K562 (cell line): ENCODE data around the gene CPLX1. TPM values are rescaled to one million over a fixed set of nuclear protein-coding genes. Genes with fewer than 3 reads are reported as not detected.

Experiments used
- ATAC-seq: fragments of 200-7000 bp; cut with Tn5 transposase; 3 replicates; pipeline ENCODE4 v1.9.1; 2020; ENCODE audit warnings: moderate library complexity
- BruUV-seq: library from RNA; stranded (reverse); fragments of 400-500 nt; replicated peaks from 2 replicates; lab custom pipeline; 2021; lab: Mats Ljungman, UMichigan
- CTCF ChIA-PET: fragments of 300-600 bp; formaldehyde crosslinking; extraction: SDS; loops from one replicate; lab custom pipeline; 2021; ENCODE audit warnings: low intra/inter-chr PET ratio; lab: Yijun Ruan, JAX
- POLR2A ChIA-PET: fragments of 300-600, 350-650 bp; sonication (Branson Sonifier 250); formaldehyde crosslinking; extraction: SDS; loops from one replicate; lab custom pipeline; 2021; ENCODE audit warnings: antibody characterized with exemption, inconsistent platforms; lab: Yijun Ruan, JAX
- DNase-seq, 4 experiments: peaks; one replicate each; pipeline versions ENCODE4 v3.0.0 to v3.0.0-alpha.2; 2011 to 2018; ENCODE audit warnings: low spot score in 3 of 4, mixed read lengths in 3 of 4; ENCODE audit errors: extremely low read depth in 1 of 4
- FAIRE-seq: peaks from 2 replicates; lab custom pipeline; 2011; peaks lifted over from hg19 to GRCh38; lab: Jason Lieb, UNC
- H2AFZ ChIP-seq: 2 replicates; pipeline ENCODE4 v1.6.0; 2011; ENCODE audit warnings: low read depth, low read length, control low read depth, inconsistent platforms
- H3K27ac ChIP-seq: fragments of 200-600 bp; 3 replicates; pipeline ENCODE4 v1.8.0; 2011; ENCODE audit warnings: low read depth, mild to moderate bottlenecking, control low read depth, inconsistent platforms, low read length, moderate library complexity, mixed read lengths; ENCODE audit errors: extremely low read depth
- H3K27me3 ChIP-seq, 2 experiments: fragments of 300-600 bp in 1 of 2; 2 replicates in 1 of 2; 3 replicates in 1 of 2; pipeline versions ENCODE4 v1.6.0 to v1.8.0; 2011; ENCODE audit warnings: inconsistent platforms in 2 of 2, low read length in 2 of 2, mild to moderate bottlenecking in 1 of 2, mixed read lengths in 1 of 2, moderate library complexity in 1 of 2; ENCODE audit not compliant: control insufficient read depth in 2 of 2, insufficient read depth in 2 of 2
- H3K36me3 ChIP-seq: fragments of 300-600 bp; 3 replicates; pipeline ENCODE4 v1.8.0; 2011; ENCODE audit warnings: mild to moderate bottlenecking, low read length, inconsistent platforms; ENCODE audit not compliant: control insufficient read depth, insufficient read depth
- H3K4me1 ChIP-seq, 2 experiments: fragments of 200-600 bp in 1 of 2; replicated peaks in 1 of 2; 2 replicates in 1 of 2; 3 replicates in 1 of 2; pipeline versions ENCODE4 v1.5.1 to v1.8.0; 2011; ENCODE audit warnings: inconsistent platforms in 2 of 2, low read length in 2 of 2, mild to moderate bottlenecking in 1 of 2, mixed read lengths in 1 of 2, moderate library complexity in 1 of 2; ENCODE audit not compliant: control insufficient read depth in 2 of 2, insufficient read depth in 2 of 2
- H3K4me2 ChIP-seq: 2 replicates; pipeline ENCODE4 v1.6.1; 2011; ENCODE audit warnings: low read length, control low read depth, inconsistent platforms, mixed read lengths; ENCODE audit not compliant: insufficient read depth
- H3K4me3 ChIP-seq: fragments of 200-600 bp; sonication (generic), shearing (Covaris generic); 2 replicates; pipeline ENCODE4 v1.5.1; 2016; ENCODE audit warnings: control low read depth, inconsistent platforms
- H3K79me2 ChIP-seq: fragments of 200-600 bp; 3 replicates; pipeline ENCODE4 v1.8.0; 2011; ENCODE audit warnings: low read length, inconsistent platforms; ENCODE audit not compliant: control insufficient read depth, insufficient read depth
- H3K9ac ChIP-seq, 2 experiments: 2 replicates each; pipeline versions ENCODE4 v1.6.0 to v1.6.1; 2011; ENCODE audit warnings: low read depth in 2 of 2, low read length in 2 of 2, control low read depth in 1 of 2, inconsistent platforms in 1 of 2, mild to moderate bottlenecking in 1 of 2, mixed read lengths in 1 of 2; ENCODE audit not compliant: insufficient read depth in 1 of 2
- H3K9me1 ChIP-seq: one replicate; pipeline ENCODE4 v1.6.0; 2011; ENCODE audit warnings: inconsistent platforms, mild to moderate bottlenecking, low read length, moderate library complexity; ENCODE audit not compliant: control insufficient read depth, insufficient read depth
- H3K9me3 ChIP-seq: replicated peaks from 2 replicates; pipeline ENCODE4 v1.5.1; 2011; ENCODE audit warnings: low read depth, low read length, inconsistent platforms; ENCODE audit not compliant: control insufficient read depth, insufficient read depth
- H4K20me1 ChIP-seq: replicated peaks from 2 replicates; pipeline ENCODE4 v1.6.1; 2011; ENCODE audit warnings: low read length, inconsistent platforms, mixed read lengths; ENCODE audit not compliant: control insufficient read depth, insufficient read depth
- HMG20A ChIP-seq: fragments of 450-650 bp; formaldehyde crosslinking; conservative IDR thresholded peaks from 2 replicates; pipeline ENCODE4 v1.4.0; 2020; ENCODE audit warnings: mild to moderate bottlenecking, mixed read lengths
- HNRNPL ChIP-seq: fragments of 200-400 bp; formaldehyde crosslinking; IDR thresholded peaks from 2 replicates; pipeline ENCODE4 v1.6.1; 2017; ENCODE audit warnings: low read depth, mild to moderate bottlenecking, low read length
- KLF13 ChIP-seq: fragments of 450-650 bp; IDR thresholded peaks from 2 replicates; pipeline ENCODE4 v1.6.1; 2016; ENCODE audit warnings: missing genetic modification characterization, low read depth, mild to moderate bottlenecking, missing compliant biosample characterization, moderate library complexity, borderline replicate concordance
- MAFF ChIP-seq: IDR thresholded peaks from 2 replicates; pipeline ENCODE4 v1.6.1; 2012; ENCODE audit warnings: low read length, improper control_type of control experiment
- TBP ChIP-seq: optimal IDR thresholded peaks from 2 replicates; pipeline ENCODE3; 2011; ENCODE audit warnings: low read depth, low read length, improper control_type of control experiment
- THRAP3 ChIP-seq: fragments of 450-650 bp; IDR thresholded peaks from 2 replicates; pipeline ENCODE4 v1.6.1; 2016; ENCODE audit warnings: mild to moderate bottlenecking, inconsistent platforms, borderline replicate concordance
- XRCC5 ChIP-seq: fragments of 200-400 bp; formaldehyde crosslinking; IDR thresholded peaks from 2 replicates; pipeline ENCODE4 v1.6.1; 2017; ENCODE audit warnings: low read depth, mild to moderate bottlenecking, low read length
- ZBTB17 ChIP-seq: fragments of 450-650 bp; formaldehyde crosslinking; IDR thresholded peaks from 2 replicates; pipeline ENCODE4 v1.4.0; 2020; ENCODE audit warnings: mild to moderate bottlenecking
- ZNF263 ChIP-seq: sonication (generic); formaldehyde crosslinking; IDR thresholded peaks from 2 replicates; pipeline ENCODE4 v1.8.0; 2022; ENCODE audit warnings: mild to moderate bottlenecking, missing genetic modification reagents, borderline replicate concordance
- ZNF583 ChIP-seq: fragments of 250-450 bp; sonication (Bioruptor Pico); IDR thresholded peaks from 2 replicates; pipeline ENCODE4 v1.4.0; 2020
- WGBS: fragments of 100-300 bp; shearing (Covaris generic); methylation state at CpG from one replicate; pipeline ENCODE4 v1.1.6; 2016; ENCODE audit warnings: low coverage, mixed read lengths; ENCODE audit not compliant: insufficient coverage; ENCODE audit errors: missing lambda C conversion rate; 5-methylcytosine and 5-hydroxymethylcytosine counted together
- in situ Hi-C: fragments of 300-500 bp; cut with MboI; formaldehyde crosslinking; loops from 4 replicates; pipeline ENCODE4 v1.15.0; 2018; ENCODE audit warnings: inconsistent platforms, mixed read lengths
- intact Hi-C: fragments of 100-400 bp; cut with micrococcal nuclease; formaldehyde crosslinking; loops from 2 replicates; pipeline ENCODE4 v1.14.2; 2022
- polyA plus RNA-seq, 8 experiments: library from polyadenylated mRNA; depleted of rRNA in 4 of 8; stranded (reverse) in 5 of 8; unstranded in 3 of 8; fragments of >200 nt; fragmentation: Nextera tagmentation in 2 of 8; fragmentation: Illumina TruSeq in 1 of 8; extraction: Ambion mirVana in 2 of 8; extraction: Trizol in 1 of 8; gene quantifications; 2 replicates each; pipeline versions ENCODE4 v1.2.1 to v1.2.3, GENCODE V29; 2011 to 2014; ENCODE audit warnings: inconsistent platforms in 1 of 8, missing spikeins in 1 of 8
- total RNA-seq, 7 experiments: library from RNA; depleted of rRNA in 6 of 7; stranded (reverse); fragments of >200 nt in 6 of 7; fragmentation: Illumina TruSeq in 2 of 7; extraction: Trizol in 2 of 7; gene quantifications; 2 replicates each; pipeline versions ENCODE4 v1.2.1 to v1.2.3, GENCODE V29; 2011 to 2021; ENCODE audit warnings: low replicate concordance in 1 of 7

Gene CPLX1
- total and polyA plus RNA-seq, 9 of the 15 experiments (the other 6 are each of a cell fraction or from before 2014, with no cell fraction given): 0.03 to 3.3 (median 0.17) TPM; not detected in 2

DNA sequence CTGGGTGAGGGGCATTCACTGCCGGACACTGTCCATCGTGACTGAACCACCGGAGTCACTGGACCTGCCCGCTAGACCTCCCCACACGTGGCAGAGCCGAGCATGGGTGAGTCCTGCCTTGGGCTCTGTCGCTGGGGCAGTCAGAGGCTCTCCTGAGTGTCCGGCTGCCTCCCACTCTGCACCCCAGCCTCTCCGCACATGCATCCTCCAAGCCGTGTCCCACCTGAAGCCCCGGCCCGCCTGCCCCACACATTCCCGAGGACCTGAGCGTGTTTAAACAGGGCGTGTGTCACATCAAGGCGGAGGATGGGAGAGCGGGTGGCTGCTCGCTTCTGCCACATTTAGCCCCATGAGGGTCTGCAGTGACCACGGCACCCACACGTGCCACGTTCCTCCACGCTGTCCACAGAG lies 4.7 kb downstream of the CPLX1 start (continued):
- TF ChIP-seq ZBTB17 (CRISPR knock-in tag) (no peak), MAFF (no peak), ZNF583 (CRISPR knock-in tag) (no peak), HMG20A (no peak), THRAP3 (no peak), KLF13 (tag) (no peak), HNRNPL (no peak), XRCC5 (no peak)
- TF ChIP-seq, all 486 proteins: peak for 0

GRCh38 chr4:820230-821172 lies 5.4 kb downstream of the CPLX1 start:
- Histone ChIP-seq H2AFZ (no peak overlapping the region), H3K27ac (no peak overlapping the region), H3K9me1 (no peaks in the 10 kb centered on the region), H3K79me2 (no peaks in the 10 kb centered on the region), H3K9me3 (no peaks in the 10 kb centered on the region), H3K4me2 (no peak overlapping the region), H4K20me1 (no peaks in the 10 kb centered on the region; the same call in 1 of the 2 replicates), H3K9ac (peak overlapping the region in 1 of 2 experiments; percentile 36; a peak in 1 of 4 replicates), H3K4me1 (peaks cover 0 to 36% of the 10 kb centered on the region in 2 experiments; a peak in 2 of 5 replicates), H3K36me3 (no peaks in the 10 kb centered on the region), H3K4me3 (no peak overlapping the region), H3K27me3 (peaks cover 20 to 77% of the 10 kb centered on the region in 2 experiments; a peak in 4 of 5 replicates)
- CTCF ChIA-PET: no interaction called here
- in situ Hi-C loops: no loop called here
- intact Hi-C loops: no loop called here
- TF ChIP-seq TBP: no peak
- peak; percentile 55; the same call in 1 of the 2 replicates for TF ChIP-seq ZNF263 (CRISPR knock-in tag)
- WGBS: 13% methylated on average over 19 of the region's 24 CpGs
- POLR2A ChIA-PET: interaction anchor here (0.6 to 1.5 kb wide), 2 partner anchors 39 to 206 kb away, joined by 3 to 4 read pairs; no protein-coding TSS in a partner anchor
- FAIRE-seq (no peak), ATAC-seq (no peak), DNase-seq (no peak)
- BruUV-seq: no TSS peak
